ENCODE data around the gene CHD9NB.

Gene CHD9NB

DNA sequence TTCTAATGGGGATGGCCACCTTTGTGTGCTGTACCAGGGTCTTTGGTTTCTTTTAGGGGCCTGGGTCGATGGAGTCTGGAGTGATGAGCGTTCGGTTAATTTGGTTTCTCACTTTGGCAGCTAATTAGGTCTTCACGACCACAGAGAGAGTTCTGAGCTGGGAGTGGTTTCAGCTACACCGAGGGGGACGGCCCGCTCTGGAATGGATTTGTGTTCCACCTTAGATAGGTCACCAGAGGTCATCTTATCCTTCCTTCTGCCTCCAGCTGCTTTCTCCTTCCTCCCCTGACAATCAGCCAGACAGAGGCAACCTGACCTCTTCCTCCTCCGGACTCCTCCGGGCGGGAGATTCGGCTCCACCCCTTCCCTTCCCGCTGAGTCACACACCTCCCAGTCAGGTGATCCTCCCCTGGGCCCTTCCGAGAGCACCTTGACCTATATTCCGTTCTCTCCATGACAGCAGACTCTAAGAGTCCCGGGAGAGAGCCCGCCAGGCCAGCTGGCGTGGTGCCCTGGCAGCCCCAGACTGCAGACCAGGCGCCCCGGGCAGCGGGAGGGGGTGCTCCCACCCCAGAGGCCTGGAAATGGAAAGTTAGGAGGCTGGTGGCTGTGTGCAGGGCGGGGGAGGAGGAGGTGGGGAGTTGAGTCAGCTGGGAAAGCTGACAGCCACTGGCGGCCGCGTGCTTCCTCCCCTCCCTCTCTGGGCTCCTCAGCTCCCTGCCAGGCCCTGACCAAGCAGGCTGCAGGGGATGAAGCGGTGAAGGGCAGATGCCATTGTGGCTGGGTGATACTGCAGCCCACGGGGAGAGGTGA, 46.8 kb upstream of the CHD9NB start:
- peak; percentile 85 for DNase-seq (ENCODE audit: low spot score)
- Histone ChIP-seq H3K79me1 (ENCODE audit: low read depth, low read length) (no peaks in the 10 kb centered on the region), H2BK15ac (ENCODE audit: low read length) (peak overlapping the region; percentile 13), H2AK5ac (ENCODE audit: low read depth, low read length) (no peak overlapping the region), H3K14ac (ENCODE audit: low read length) (peak overlapping the region; percentile 31), H4K8ac (ENCODE audit: low read depth, low read length) (no peak overlapping the region), H3K18ac (ENCODE audit: low read length) (peak overlapping the region; percentile 90), H3K9ac (ENCODE audit: low read depth, low read length, poor library complexity) (no peak overlapping the region), H3K4me3 (ENCODE audit: low read length in 2 of 2) (peak overlapping the region; percentile 46 to 66), H2BK5ac (ENCODE audit: low read length) (peak overlapping the region; percentile 78), H3K4ac (ENCODE audit: low read length) (no peak overlapping the region), H2AFZ (ENCODE audit: low read length) (peak overlapping the region; percentile 96), H2BK120ac (ENCODE audit: low read depth, low read length) (peak overlapping the region; percentile 67), H3K4me1 (ENCODE audit: control insufficient read depth in 2 of 2, insufficient read depth in 1 of 2, low read depth in 1 of 2, low read length in 2 of 2) (peaks cover 10 to 14% of the 10 kb centered on the region in 2 donors), H3K27me3 (ENCODE audit: control insufficient read depth in 3 of 3, insufficient read depth in 3 of 3, low read depth in 1 of 3, low read length in 3 of 3) (no peaks in the 10 kb centered on the region), H3K36me3 (replicated peaks in 1 of 2; ENCODE audit: control insufficient read depth in 2 of 2, insufficient read depth in 2 of 2, low read length in 2 of 2) (no peaks in the 10 kb centered on the region), H4K91ac (ENCODE audit: low read depth, low read length, poor library complexity) (no peak overlapping the region), H3K4me2 (ENCODE audit: insufficient read depth, low read length, poor library complexity, severe bottlenecking) (peak overlapping the region; percentile 87), H3K9me3 (replicated peaks in 1 of 2; ENCODE audit: control insufficient read depth in 2 of 2, insufficient read depth in 1 of 2, low read depth in 1 of 2, low read length in 2 of 2) (no peaks in the 10 kb centered on the region), H3K23ac (ENCODE audit: low read depth, low read length, poor library complexity) (peak overlapping the region; percentile 38), H3K27ac (replicated peaks; ENCODE audit: low read length) (peak overlapping the region; percentile 85), H2BK12ac (ENCODE audit: low read length) (no peak overlapping the region)
- WGBS, 2 donors (ENCODE audit: extremely low coverage in 2 of 2, insufficient read length in 2 of 2, insufficient replicate concordance in 1 of 2), result no CpG with 5 or more reads among the region's 26 CpGs

DNA sequence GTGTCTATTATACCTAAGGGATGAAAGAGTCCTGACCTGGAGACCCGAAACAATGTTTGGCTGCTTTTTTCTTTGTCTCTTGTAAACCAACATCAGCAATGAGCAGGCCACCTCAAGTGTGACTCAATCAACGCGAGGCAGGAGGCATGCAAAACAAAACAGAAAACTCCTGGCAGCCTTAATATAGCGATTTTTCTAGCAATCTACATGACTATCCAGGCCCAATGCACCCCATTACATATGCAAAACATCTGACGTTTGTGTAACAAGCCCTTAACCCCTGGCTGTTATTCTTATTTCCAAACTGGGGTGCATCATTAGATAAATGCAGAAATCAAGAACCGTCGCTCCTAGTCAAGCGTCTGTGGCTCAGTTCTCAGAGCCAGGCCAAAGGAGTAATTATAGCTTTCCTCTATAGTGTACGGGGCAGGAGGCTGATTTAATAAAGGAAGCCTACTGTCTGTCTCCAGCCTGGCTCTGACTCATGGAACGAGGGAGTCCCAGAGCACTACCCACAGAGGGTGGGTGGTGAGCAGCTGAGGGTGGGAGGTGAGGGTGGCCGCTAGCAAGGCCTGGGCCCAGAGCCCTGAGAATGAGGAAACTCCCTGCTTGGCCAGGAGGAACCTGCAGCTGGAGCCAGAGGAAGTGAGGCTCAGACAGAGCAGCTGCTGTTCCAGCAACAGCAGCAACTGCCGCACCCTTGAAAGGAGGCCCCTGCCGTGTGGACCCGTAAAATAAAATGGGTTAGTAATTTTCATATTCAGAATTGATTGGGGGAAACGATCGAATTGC, 46.0 kb upstream of the CHD9NB start:
- Histone ChIP-seq H3K14ac (ENCODE audit: low read length) (no peak overlapping the region), H3K23ac (ENCODE audit: low read depth, low read length, poor library complexity) (no peak overlapping the region), H2BK120ac (ENCODE audit: low read depth, low read length) (peak overlapping the region; percentile 22), H3K36me3 (replicated peaks in 1 of 2; ENCODE audit: control insufficient read depth in 2 of 2, insufficient read depth in 2 of 2, low read length in 2 of 2) (no peaks in the 10 kb centered on the region), H3K4me2 (ENCODE audit: insufficient read depth, low read length, poor library complexity, severe bottlenecking) (peak overlapping the region; percentile 87), H2BK5ac (ENCODE audit: low read length) (no peak overlapping the region), H3K4me1 (ENCODE audit: control insufficient read depth in 2 of 2, insufficient read depth in 1 of 2, low read depth in 1 of 2, low read length in 2 of 2) (peaks cover 10 to 14% of the 10 kb centered on the region in 2 donors), H3K9ac (ENCODE audit: low read depth, low read length, poor library complexity) (peak overlapping the region; percentile 53), H2AK5ac (ENCODE audit: low read depth, low read length) (peak overlapping the region; percentile 43), H3K27me3 (ENCODE audit: control insufficient read depth in 3 of 3, insufficient read depth in 3 of 3, low read depth in 1 of 3, low read length in 3 of 3) (no peaks in the 10 kb centered on the region), H3K4ac (ENCODE audit: low read length) (no peak overlapping the region), H3K27ac (replicated peaks; ENCODE audit: low read length) (peak overlapping the region; percentile 85), H4K8ac (ENCODE audit: low read depth, low read length) (no peak overlapping the region), H3K18ac (ENCODE audit: low read length) (peak overlapping the region; percentile 90), H3K79me1 (ENCODE audit: low read depth, low read length) (peaks cover 4% of the 10 kb centered on the region), H4K91ac (ENCODE audit: low read depth, low read length, poor library complexity) (no peak overlapping the region), H2BK15ac (ENCODE audit: low read length) (no peak overlapping the region), H2BK12ac (ENCODE audit: low read length) (no peak overlapping the region), H2AFZ (ENCODE audit: low read length) (peak overlapping the region; percentile 96), H3K4me3 (ENCODE audit: low read length in 2 of 2) (peak overlapping the region in 1 of 2 donors; percentile 46), H3K9me3 (replicated peaks in 1 of 2; ENCODE audit: control insufficient read depth in 2 of 2, insufficient read depth in 1 of 2, low read depth in 1 of 2, low read length in 2 of 2) (no peaks in the 10 kb centered on the region)
- DNase-seq (ENCODE audit: low spot score), result peak; percentile 44
- WGBS, 2 donors (ENCODE audit: extremely low coverage in 2 of 2, insufficient read length in 2 of 2, insufficient replicate concordance in 1 of 2), result no CpG with 5 or more reads among the region's 16 CpGs

DNA sequence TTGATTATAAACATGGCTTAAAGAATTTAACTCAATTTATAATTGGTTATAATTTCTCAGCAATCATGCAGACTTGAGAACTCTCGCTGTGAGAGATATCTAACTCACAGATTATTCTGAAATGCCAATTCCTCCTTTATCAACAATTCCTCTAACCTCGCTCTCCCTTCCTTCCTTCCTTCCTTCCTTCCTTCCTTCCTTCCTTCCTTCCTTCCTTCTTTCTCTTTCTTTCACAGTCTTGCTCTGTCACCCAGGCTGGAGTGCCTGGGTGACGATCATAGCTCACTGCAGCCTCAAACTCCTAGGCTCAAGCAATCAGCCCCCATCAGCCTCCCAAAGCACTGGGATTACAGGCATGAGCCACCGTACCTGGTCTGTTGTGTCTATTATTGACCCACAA, 44.5 kb upstream of the CHD9NB start:
- H2BK120ac ChIP-seq (ENCODE audit: low read depth, low read length), result no peak overlapping the region
- H4K91ac ChIP-seq (ENCODE audit: low read depth, low read length, poor library complexity), result no peak overlapping the region
- no peak overlapping the region for H2AFZ ChIP-seq (ENCODE audit: low read length)
- H2AK5ac ChIP-seq (ENCODE audit: low read depth, low read length), result no peak overlapping the region
- no peak overlapping the region for H3K14ac ChIP-seq (ENCODE audit: low read length)
- H4K8ac ChIP-seq (ENCODE audit: low read depth, low read length), result no peak overlapping the region
- H3K79me1 ChIP-seq (ENCODE audit: low read depth, low read length), result peaks cover 4% of the 10 kb centered on the region
- no peak overlapping the region for H3K9ac ChIP-seq (ENCODE audit: low read depth, low read length, poor library complexity)
- H3K4me3 ChIP-seq (ENCODE audit: low read length in 2 of 2), result no peak overlapping the region
- no peak overlapping the region for H3K4me2 ChIP-seq (ENCODE audit: insufficient read depth, low read length, poor library complexity, severe bottlenecking)
- H3K36me3 ChIP-seq (replicated peaks in 1 of 2; ENCODE audit: control insufficient read depth in 2 of 2, insufficient read depth in 2 of 2, low read length in 2 of 2), result no peaks in the 10 kb centered on the region
- peaks cover 10 to 17% of the 10 kb centered on the region in 2 donors for H3K4me1 ChIP-seq (ENCODE audit: control insufficient read depth in 2 of 2, insufficient read depth in 1 of 2, low read depth in 1 of 2, low read length in 2 of 2)
- H2BK5ac ChIP-seq (ENCODE audit: low read length), result no peak overlapping the region
- H3K18ac ChIP-seq (ENCODE audit: low read length), result no peak overlapping the region
- H3K4ac ChIP-seq (ENCODE audit: low read length), result no peak overlapping the region
- H3K27me3 ChIP-seq (ENCODE audit: control insufficient read depth in 3 of 3, insufficient read depth in 3 of 3, low read depth in 1 of 3, low read length in 3 of 3), result no peaks in the 10 kb centered on the region
- DNase-seq (ENCODE audit: low spot score), result no peak
- no peaks in the 10 kb centered on the region for H3K9me3 ChIP-seq (replicated peaks in 1 of 2; ENCODE audit: control insufficient read depth in 2 of 2, insufficient read depth in 1 of 2, low read depth in 1 of 2, low read length in 2 of 2)
- no peak overlapping the region for H2BK15ac ChIP-seq (ENCODE audit: low read length)
- H2BK12ac ChIP-seq (ENCODE audit: low read length), result no peak overlapping the region
- no peak overlapping the region for H3K23ac ChIP-seq (ENCODE audit: low read depth, low read length, poor library complexity)
- no peak overlapping the region for H3K27ac ChIP-seq (replicated peaks; ENCODE audit: low read length)
- 100% methylated on average over 1 of the region's 4 CpGs for WGBS, 2 donors (ENCODE audit: extremely low coverage in 2 of 2, insufficient read length in 2 of 2, insufficient replicate concordance in 1 of 2)

Measured in neuronal stem cell (in vitro differentiated cells).